Omental fat pad (tissue), 4 donors: Measurements from ENCODE around the gene PRRT4. TPM values are rescaled to one million over a fixed set of nuclear protein-coding genes. Genes with fewer than 3 reads are reported as not detected.

Source experiments
- ATAC-seq: fragments of 150-250 bp; one replicate; pipeline ENCODE4 v1.9.1; 2016; ENCODE audit warnings: mild to moderate bottlenecking, moderate library complexity; ENCODE audit not compliant: low FRiP score
- DNase-seq: peaks from one replicate; pipeline ENCODE4 v3.0.0-alpha.2; 2019; ENCODE audit warnings: low spot score
- total RNA-seq, 4 donors: library from RNA; depleted of rRNA; stranded (reverse); fragments of >200 nt; gene quantifications; one replicate each; pipeline ENCODE4 v1.1.0, GENCODE V29; 2016
- TF ChIP-seq, protein P1 (sequence below), 3 donors: fragments of 450-650 bp; IDR thresholded peaks; one replicate each; pipeline ENCODE4 v1.5.1; 2016 to 2017; ENCODE audit warnings: antibody characterized with exemption in 3 of 3, mild to moderate bottlenecking in 3 of 3, moderate library complexity in 2 of 3

PRRT4 gene
- total RNA-seq, 4 donors from 2014 or later, result 3.5 to 21.1 (median 5.8) TPM

GRCh38 chr7:128323040-128323439 lies 38.5 kb downstream of the PRRT4 start:
- DNase-seq, result no peak
- ATAC-seq, result no peak
- TF ChIP-seq, protein P1, sequence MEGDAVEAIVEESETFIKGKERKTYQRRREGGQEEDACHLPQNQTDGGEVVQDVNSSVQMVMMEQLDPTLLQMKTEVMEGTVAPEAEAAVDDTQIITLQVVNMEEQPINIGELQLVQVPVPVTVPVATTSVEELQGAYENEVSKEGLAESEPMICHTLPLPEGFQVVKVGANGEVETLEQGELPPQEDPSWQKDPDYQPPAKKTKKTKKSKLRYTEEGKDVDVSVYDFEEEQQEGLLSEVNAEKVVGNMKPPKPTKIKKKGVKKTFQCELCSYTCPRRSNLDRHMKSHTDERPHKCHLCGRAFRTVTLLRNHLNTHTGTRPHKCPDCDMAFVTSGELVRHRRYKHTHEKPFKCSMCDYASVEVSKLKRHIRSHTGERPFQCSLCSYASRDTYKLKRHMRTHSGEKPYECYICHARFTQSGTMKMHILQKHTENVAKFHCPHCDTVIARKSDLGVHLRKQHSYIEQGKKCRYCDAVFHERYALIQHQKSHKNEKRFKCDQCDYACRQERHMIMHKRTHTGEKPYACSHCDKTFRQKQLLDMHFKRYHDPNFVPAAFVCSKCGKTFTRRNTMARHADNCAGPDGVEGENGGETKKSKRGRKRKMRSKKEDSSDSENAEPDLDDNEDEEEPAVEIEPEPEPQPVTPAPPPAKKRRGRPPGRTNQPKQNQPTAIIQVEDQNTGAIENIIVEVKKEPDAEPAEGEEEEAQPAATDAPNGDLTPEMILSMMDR (IDR thresholded peaks at IDR 0.05), result no peak

DNA sequence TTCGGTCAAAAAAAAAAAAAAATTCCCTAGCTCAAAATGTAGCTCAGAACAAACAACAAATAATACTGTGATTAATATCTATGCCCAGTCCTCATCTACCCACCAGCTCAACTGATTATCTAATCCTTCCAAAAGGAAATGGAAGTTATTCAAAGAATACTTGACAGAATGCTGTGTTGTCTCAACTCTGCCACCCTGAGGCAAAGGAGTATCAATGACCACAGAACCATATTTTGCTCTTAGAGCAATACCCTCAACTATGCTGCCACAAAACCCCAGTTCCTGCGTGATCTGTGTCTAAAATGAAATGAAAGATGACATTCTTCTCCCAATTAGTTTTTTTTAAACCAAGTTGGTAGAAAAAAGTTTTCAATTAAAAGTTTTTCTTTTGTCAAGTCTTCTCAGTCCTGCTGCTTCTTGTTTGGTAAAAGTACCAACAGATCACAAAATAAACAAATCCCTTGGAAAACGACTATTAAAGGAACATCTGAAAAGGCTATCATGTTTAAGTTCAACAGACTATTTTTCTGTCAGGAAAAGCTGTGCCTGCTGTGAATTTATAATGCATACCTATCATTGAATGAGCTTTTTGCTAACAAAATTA lies 39.3 kb downstream of the PRRT4 start:
- DNase-seq, result no peak
- TF ChIP-seq, protein P1 (IDR thresholded peaks at IDR 0.05), result no peak
- no peak for ATAC-seq

GRCh38 chr7:128321044-128321422 lies 40.5 kb downstream of the PRRT4 start:
- TF ChIP-seq, protein P1 (IDR thresholded peaks at IDR 0.05), result no peak
- ATAC-seq (no peak), DNase-seq (no peak)

DNA sequence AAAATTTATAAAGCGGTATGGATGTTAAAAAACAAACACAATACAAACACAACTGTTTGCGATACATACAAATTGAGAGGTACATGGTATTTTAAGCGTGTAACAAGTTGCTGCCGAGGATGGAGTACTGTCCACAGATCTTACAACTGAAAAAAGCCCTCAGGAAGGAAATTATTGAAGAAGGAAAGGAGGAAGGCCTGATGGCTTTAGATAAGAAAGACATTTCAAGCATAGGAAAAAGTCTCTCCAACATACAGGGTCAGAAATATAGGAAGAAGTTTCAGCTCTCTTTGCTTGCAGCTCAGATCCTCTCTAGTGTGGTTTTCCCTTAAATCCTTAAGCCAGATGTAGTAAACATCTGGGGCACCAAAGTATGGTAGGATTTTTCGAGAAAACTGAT lies 42.8 kb downstream of the PRRT4 start:
- TF ChIP-seq, protein P1 (IDR thresholded peaks at IDR 0.05), result no peak
- no peak for ATAC-seq
- DNase-seq, result no peak

- ATAC-seq (no peak), DNase-seq (no peak)
- TF ChIP-seq, protein P1 (IDR thresholded peaks at IDR 0.05), result no peak
Measured at GRCh38 chr7:128311013-128311412, 50.5 kb downstream of the PRRT4 start.

- no peak for DNase-seq
- TF ChIP-seq, protein P1 (IDR thresholded peaks at IDR 0.05), result no peak
- no peak for ATAC-seq
Measured at GRCh38 chr7:128310499-128310898, 51.0 kb downstream of the PRRT4 start.

DNA sequence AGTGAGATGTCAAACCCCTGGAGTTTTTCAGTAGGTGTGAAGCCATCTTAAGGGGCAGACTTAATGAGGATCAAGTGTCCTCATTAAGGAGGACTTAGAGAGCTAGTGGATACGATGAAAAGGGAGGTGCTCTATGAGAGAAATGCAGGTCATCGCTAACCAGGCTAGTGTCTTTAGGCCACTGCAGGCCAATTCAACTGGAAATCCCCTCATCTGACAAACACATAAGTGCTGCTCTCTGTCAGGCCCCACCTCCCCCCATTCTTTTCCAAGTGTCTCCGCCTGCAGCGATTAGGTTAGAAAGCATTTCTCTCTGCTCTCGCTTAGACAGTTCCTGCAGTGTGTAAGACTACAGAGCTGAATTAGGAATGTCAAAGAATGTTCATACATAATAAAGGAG lies 51.5 kb downstream of the PRRT4 start:
- TF ChIP-seq, protein P1 (IDR thresholded peaks at IDR 0.05), result no peak
- ATAC-seq (no peak), DNase-seq (no peak)
